Astrocyte (in vitro differentiated cells and primary cell): ENCODE data around the gene MYOG.

Experiments
- CTCF ChIP-seq: IDR thresholded peaks from 2 replicates; pipeline ENCODE4 v1.5.1; 2011; ENCODE audit warnings: low read depth, mild to moderate bottlenecking, inconsistent platforms, low read length, moderate library complexity; ENCODE audit not compliant: insufficient read depth
- EZH2 ChIP-seq: IDR thresholded peaks from 2 replicates; pipeline ENCODE4 v1.6.1; 2012; ENCODE audit warnings: mild to moderate bottlenecking, low read length, inconsistent platforms; ENCODE audit not compliant: insufficient read depth

- TF ChIP-seq CTCF (no peak), EZH2 (no peak)
Measured at GRCh38 chr1:203043830-203044545, 41.8 kb downstream of the MYOG start.
